ENCODE data around the gene BID.
A peak's percentile ranks its signal among the peaks of the same experiment; 100 is the strongest.

The BID gene

GRCh38 chr22:17779286-17780115 lies 5.2 kb upstream of the BID start:
- Histone ChIP-seq H3K27ac (ENCODE audit: low read depth, low read length) (no peak overlapping the region), H3K79me2 (ENCODE audit: control insufficient read depth, insufficient read depth, low read length, poor library complexity) (no peaks in the 10 kb centered on the region), H3K18ac (ENCODE audit: low read length) (no peak overlapping the region), H3K9me3 (ENCODE audit: insufficient read depth, low read depth, low read length) (no peaks in the 10 kb centered on the region), H3K4me3 (ENCODE audit: low read depth, low read length) (no peak overlapping the region), H2BK12ac (ENCODE audit: low read length) (no peak overlapping the region), H3K9ac (ENCODE audit: low read length) (no peak overlapping the region), H3K4me1 (ENCODE audit: control insufficient read depth in 1 of 2, insufficient read depth in 2 of 2, low read length in 2 of 2) (peaks cover 1 to 5% of the 10 kb centered on the region in 2 experiments), H3K4ac (ENCODE audit: low read depth, low read length) (no peak overlapping the region), H2BK5ac (ENCODE audit: low read depth, low read length, poor library complexity) (no peak overlapping the region), H3K27me3 (ENCODE audit: insufficient read depth, low read length) (no peaks in the 10 kb centered on the region), H3K23ac (ENCODE audit: low read length) (no peak overlapping the region), H3K4me2 (ENCODE audit: low read length) (no peak overlapping the region), H4K12ac (ENCODE audit: low read depth, low read length) (no peak overlapping the region), H2AFZ (ENCODE audit: insufficient read depth, low read length, poor library complexity) (no peak overlapping the region), H3K36me3 (ENCODE audit: control insufficient read depth in 1 of 2, insufficient read depth in 2 of 2, low read length in 2 of 2) (no peaks in the 10 kb centered on the region), H3K14ac (ENCODE audit: low read length) (no peak overlapping the region), H3K79me1 (ENCODE audit: low read length) (peaks cover 2% of the 10 kb centered on the region), H4K8ac (ENCODE audit: low read depth, low read length) (no peak overlapping the region), H2AK5ac (ENCODE audit: low read length) (no peak overlapping the region), H2BK120ac (ENCODE audit: insufficient read depth, low read length, poor library complexity) (no peak overlapping the region), H4K91ac (ENCODE audit: low read depth, low read length) (no peak overlapping the region)
- DNase-seq, result no peak
- whole genome bisulfite sequencing (ENCODE audit: extremely low coverage, insufficient coverage, insufficient read length), result no CpG with 5 or more reads among the region's 27 CpGs

- H3K36me3 ChIP-seq (ENCODE audit: control insufficient read depth in 1 of 2, insufficient read depth in 2 of 2, low read length in 2 of 2), result no peaks in the 10 kb centered on the region
- peaks cover 4 to 7% of the 10 kb centered on the region in 2 experiments for H3K4me1 ChIP-seq (ENCODE audit: control insufficient read depth in 1 of 2, insufficient read depth in 2 of 2, low read length in 2 of 2)
- no peak for DNase-seq
- WGBS (ENCODE audit: extremely low coverage, insufficient coverage, insufficient read length), result no CpG with 5 or more reads among the region's 23 CpGs
- H2BK5ac ChIP-seq (ENCODE audit: low read depth, low read length, poor library complexity), result no peak overlapping the region
- no peak overlapping the region for H2BK120ac ChIP-seq (ENCODE audit: insufficient read depth, low read length, poor library complexity)
- H3K79me2 ChIP-seq (ENCODE audit: control insufficient read depth, insufficient read depth, low read length, poor library complexity), result peaks cover 2% of the 10 kb centered on the region
- H2AFZ ChIP-seq (ENCODE audit: insufficient read depth, low read length, poor library complexity), result no peak overlapping the region
- peak overlapping the region; percentile 22 for H4K12ac ChIP-seq (ENCODE audit: low read depth, low read length)
- H2BK12ac ChIP-seq (ENCODE audit: low read length), result no peak overlapping the region
- H3K4me2 ChIP-seq (ENCODE audit: low read length), result no peak overlapping the region
- no peak overlapping the region for H4K91ac ChIP-seq (ENCODE audit: low read depth, low read length)
- H3K79me1 ChIP-seq (ENCODE audit: low read length), result peaks cover 2% of the 10 kb centered on the region
- H3K4ac ChIP-seq (ENCODE audit: low read depth, low read length), result no peak overlapping the region
- H2AK5ac ChIP-seq (ENCODE audit: low read length), result no peak overlapping the region
- H3K14ac ChIP-seq (ENCODE audit: low read length), result no peak overlapping the region
- no peak overlapping the region for H3K18ac ChIP-seq (ENCODE audit: low read length)
- no peaks in the 10 kb centered on the region for H3K27me3 ChIP-seq (ENCODE audit: insufficient read depth, low read length)
- no peak overlapping the region for H3K4me3 ChIP-seq (ENCODE audit: low read depth, low read length)
- no peak overlapping the region for H3K9ac ChIP-seq (ENCODE audit: low read length)
- no peak overlapping the region for H3K23ac ChIP-seq (ENCODE audit: low read length)
- H3K27ac ChIP-seq (ENCODE audit: low read depth, low read length), result no peak overlapping the region
- H4K8ac ChIP-seq (ENCODE audit: low read depth, low read length), result no peak overlapping the region
- no peaks in the 10 kb centered on the region for H3K9me3 ChIP-seq (ENCODE audit: insufficient read depth, low read depth, low read length)
Measured at GRCh38 chr22:17778412-17778976, 4.2 kb upstream of the BID start.

- no peak overlapping the region for H2BK120ac ChIP-seq (ENCODE audit: insufficient read depth, low read length, poor library complexity)
- H3K36me3 ChIP-seq (ENCODE audit: control insufficient read depth in 1 of 2, insufficient read depth in 2 of 2, low read length in 2 of 2), result no peaks in the 10 kb centered on the region
- H4K91ac ChIP-seq (ENCODE audit: low read depth, low read length), result no peak overlapping the region
- H3K14ac ChIP-seq (ENCODE audit: low read length), result no peak overlapping the region
- WGBS (ENCODE audit: extremely low coverage, insufficient coverage, insufficient read length), result no CpG with 5 or more reads among the region's 6 CpGs
- peaks cover 11 to 15% of the 10 kb centered on the region in 2 experiments for H3K4me1 ChIP-seq (ENCODE audit: control insufficient read depth in 1 of 2, insufficient read depth in 2 of 2, low read length in 2 of 2)
- peaks cover 2% of the 10 kb centered on the region for H3K79me1 ChIP-seq (ENCODE audit: low read length)
- H3K9ac ChIP-seq (ENCODE audit: low read length), result no peak overlapping the region
- no peak overlapping the region for H2AFZ ChIP-seq (ENCODE audit: insufficient read depth, low read length, poor library complexity)
- H3K4me2 ChIP-seq (ENCODE audit: low read length), result no peak overlapping the region
- H3K27ac ChIP-seq (ENCODE audit: low read depth, low read length), result no peak overlapping the region
- no peak overlapping the region for H2BK12ac ChIP-seq (ENCODE audit: low read length)
- no peak overlapping the region for H3K23ac ChIP-seq (ENCODE audit: low read length)
- DNase-seq, result no peak
- H2AK5ac ChIP-seq (ENCODE audit: low read length), result no peak overlapping the region
- H2BK5ac ChIP-seq (ENCODE audit: low read depth, low read length, poor library complexity), result no peak overlapping the region
- no peaks in the 10 kb centered on the region for H3K27me3 ChIP-seq (ENCODE audit: insufficient read depth, low read length)
- no peak overlapping the region for H4K8ac ChIP-seq (ENCODE audit: low read depth, low read length)
- peaks cover 2% of the 10 kb centered on the region for H3K79me2 ChIP-seq (ENCODE audit: control insufficient read depth, insufficient read depth, low read length, poor library complexity)
- H3K18ac ChIP-seq (ENCODE audit: low read length), result no peak overlapping the region
- peaks cover 1% of the 10 kb centered on the region for H3K9me3 ChIP-seq (ENCODE audit: insufficient read depth, low read depth, low read length)
- H4K12ac ChIP-seq (ENCODE audit: low read depth, low read length), result no peak overlapping the region
- no peak overlapping the region for H3K4ac ChIP-seq (ENCODE audit: low read depth, low read length)
- no peak overlapping the region for H3K4me3 ChIP-seq (ENCODE audit: low read depth, low read length)
Measured at GRCh38 chr22:17777717-17778044, 3.4 kb upstream of the BID start.

GRCh38 chr22:17777005-17777716 lies 2.9 kb upstream of the BID start:
- Histone ChIP-seq H3K79me1 (ENCODE audit: low read length) (peaks cover 2% of the 10 kb centered on the region), H3K9me3 (ENCODE audit: insufficient read depth, low read depth, low read length) (peaks cover 2% of the 10 kb centered on the region), H3K27me3 (ENCODE audit: insufficient read depth, low read length) (no peaks in the 10 kb centered on the region), H3K4me1 (ENCODE audit: control insufficient read depth in 1 of 2, insufficient read depth in 2 of 2, low read length in 2 of 2) (peaks cover 11 to 15% of the 10 kb centered on the region in 2 experiments), H3K4ac (ENCODE audit: low read depth, low read length) (no peak overlapping the region), H3K4me2 (ENCODE audit: low read length) (no peak overlapping the region), H2BK120ac (ENCODE audit: insufficient read depth, low read length, poor library complexity) (no peak overlapping the region), H4K8ac (ENCODE audit: low read depth, low read length) (no peak overlapping the region), H2BK12ac (ENCODE audit: low read length) (no peak overlapping the region), H3K4me3 (ENCODE audit: low read depth, low read length) (no peak overlapping the region), H3K14ac (ENCODE audit: low read length) (no peak overlapping the region), H3K18ac (ENCODE audit: low read length) (no peak overlapping the region), H2AFZ (ENCODE audit: insufficient read depth, low read length, poor library complexity) (no peak overlapping the region), H2BK5ac (ENCODE audit: low read depth, low read length, poor library complexity) (no peak overlapping the region), H4K12ac (ENCODE audit: low read depth, low read length) (no peak overlapping the region), H3K36me3 (ENCODE audit: control insufficient read depth in 1 of 2, insufficient read depth in 2 of 2, low read length in 2 of 2) (no peaks in the 10 kb centered on the region), H4K91ac (ENCODE audit: low read depth, low read length) (no peak overlapping the region), H3K79me2 (ENCODE audit: control insufficient read depth, insufficient read depth, low read length, poor library complexity) (peaks cover 2% of the 10 kb centered on the region), H2AK5ac (ENCODE audit: low read length) (no peak overlapping the region), H3K23ac (ENCODE audit: low read length) (no peak overlapping the region), H3K9ac (ENCODE audit: low read length) (no peak overlapping the region), H3K27ac (ENCODE audit: low read depth, low read length) (no peak overlapping the region)
- no CpG with 5 or more reads among the region's 27 CpGs for WGBS (ENCODE audit: extremely low coverage, insufficient coverage, insufficient read length)
- DNase-seq, result peak; percentile 27 to 39
